GM18526 (cell line): ENCODE data around the gene CTTN.

Experiments used
- POLR2A ChIP-seq: IDR thresholded peaks from 3 replicates; pipeline ENCODE4 v1.6.1; 2011; ENCODE audit not compliant: insufficient read length; ENCODE audit errors: extremely low read depth

CTTN gene

DNA sequence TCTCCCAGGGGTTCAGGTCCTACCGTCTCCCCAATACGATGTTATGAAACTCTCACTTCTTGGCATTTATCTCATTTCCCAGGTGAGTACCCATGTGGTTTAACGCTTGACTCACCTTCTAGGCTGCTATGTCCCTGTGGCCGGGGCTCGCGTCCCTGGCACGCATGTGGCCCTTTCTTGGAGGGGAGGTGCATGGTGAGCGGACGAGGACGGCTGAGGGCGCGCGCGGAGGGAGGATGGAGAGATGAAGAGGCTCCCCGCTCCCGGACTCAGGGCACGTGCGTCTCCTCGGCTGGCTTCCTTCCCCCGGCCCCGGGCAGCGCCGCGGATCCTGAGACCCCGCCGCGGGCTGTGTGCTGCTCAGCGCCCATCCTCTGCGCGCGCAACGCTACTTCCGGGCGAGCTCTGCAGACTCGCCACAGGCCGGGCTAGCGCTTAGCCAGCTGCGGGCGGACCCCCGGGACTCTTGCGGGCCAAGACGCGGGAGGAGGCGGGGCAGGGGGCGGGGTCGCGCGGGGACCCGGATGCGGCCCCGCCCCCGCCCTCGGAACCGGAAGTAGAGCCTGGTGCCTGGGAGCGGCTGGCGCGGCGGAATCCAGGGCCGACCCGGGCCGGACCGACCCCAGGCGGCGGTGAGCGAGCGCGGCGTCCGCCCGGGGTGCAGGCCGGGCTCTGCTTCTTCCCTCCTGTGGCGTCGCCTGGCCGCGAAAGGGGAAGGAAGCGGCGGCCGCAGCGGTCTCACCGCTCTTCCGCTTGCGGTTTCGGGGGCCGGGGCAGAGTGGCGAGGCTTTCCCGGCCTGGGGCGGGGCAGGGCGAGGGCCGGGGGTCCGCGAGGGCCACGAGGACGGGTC is at the start of gene CTTN:
Gene CTTN, plus strand, starts transcription at position 547 of the 851 bp plus-strand sequence. CDS start 8,769 bp downstream, outside the sequence.
- TF ChIP-seq POLR2A, result peak; percentile 7

DNA sequence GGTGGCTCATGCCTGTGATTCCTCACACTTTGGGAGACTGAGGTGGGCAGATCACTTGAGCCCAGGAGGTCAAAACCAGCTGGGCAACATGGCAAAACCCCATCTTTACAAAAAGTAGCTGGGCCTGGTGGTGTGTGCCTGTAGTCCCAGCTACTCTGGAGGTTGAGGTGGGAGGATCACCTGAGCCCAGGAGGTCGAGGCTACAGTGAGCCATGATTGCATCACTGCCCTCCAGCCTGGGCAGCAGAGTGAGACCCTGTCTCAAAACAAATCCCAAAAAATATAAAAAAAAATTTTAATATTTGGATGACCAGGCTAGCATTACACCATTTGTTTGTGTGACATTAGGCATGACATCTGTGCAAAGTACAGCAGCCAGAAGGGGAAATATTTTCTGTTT is 49.7 kb upstream of the CTTN start:
- no peak for TF ChIP-seq POLR2A

- no peak for TF ChIP-seq POLR2A
Observed at GRCh38 chr11:70351646-70352045, 46.7 kb upstream of the CTTN start.

DNA sequence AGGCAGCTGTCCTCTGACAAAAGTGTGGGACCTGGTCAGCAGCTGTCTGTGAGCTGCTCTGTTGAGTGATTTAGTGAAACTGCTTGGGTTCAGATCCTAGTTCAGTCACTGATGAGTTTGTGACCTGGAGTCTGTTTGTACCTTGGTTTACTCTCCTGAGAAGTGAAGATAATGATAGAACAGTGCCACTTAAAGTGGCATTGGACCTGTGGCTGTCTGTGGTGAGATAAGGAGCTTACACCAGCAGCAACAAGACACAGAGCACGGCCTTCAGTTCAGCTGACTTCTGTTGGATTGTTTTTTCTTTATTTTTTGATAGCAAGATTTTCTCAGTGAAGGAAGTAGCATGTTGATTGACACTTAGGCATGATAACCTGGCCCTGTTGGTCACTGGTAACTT is 46.2 kb upstream of the CTTN start:
- no peak for TF ChIP-seq POLR2A

- TF ChIP-seq POLR2A, result no peak
Observed at GRCh38 chr11:70352601-70353000, 45.7 kb upstream of the CTTN start.

DNA sequence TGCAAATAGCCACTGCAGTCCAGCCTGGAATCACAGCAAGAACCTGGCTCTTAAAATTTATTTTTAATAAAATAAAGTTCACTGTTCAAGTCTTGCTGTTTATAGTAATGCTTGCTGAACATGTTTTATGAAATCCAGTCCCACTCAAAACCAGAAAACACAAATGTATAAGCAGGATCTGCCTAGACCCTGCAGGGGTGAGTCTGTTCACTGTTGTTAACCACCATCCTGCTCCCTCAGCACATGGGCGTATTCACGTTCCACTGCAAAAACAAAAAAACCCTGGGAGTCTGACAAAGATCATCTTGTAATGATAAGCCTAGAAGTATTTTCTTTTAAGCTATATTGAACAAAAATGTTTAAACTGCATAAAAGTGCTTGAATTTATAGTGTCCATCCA is 45.0 kb upstream of the CTTN start:
- TF ChIP-seq POLR2A, result no peak

GRCh38 chr11:70353900-70354568 is 44.3 kb upstream of the CTTN start:
- TF ChIP-seq POLR2A, result no peak

DNA sequence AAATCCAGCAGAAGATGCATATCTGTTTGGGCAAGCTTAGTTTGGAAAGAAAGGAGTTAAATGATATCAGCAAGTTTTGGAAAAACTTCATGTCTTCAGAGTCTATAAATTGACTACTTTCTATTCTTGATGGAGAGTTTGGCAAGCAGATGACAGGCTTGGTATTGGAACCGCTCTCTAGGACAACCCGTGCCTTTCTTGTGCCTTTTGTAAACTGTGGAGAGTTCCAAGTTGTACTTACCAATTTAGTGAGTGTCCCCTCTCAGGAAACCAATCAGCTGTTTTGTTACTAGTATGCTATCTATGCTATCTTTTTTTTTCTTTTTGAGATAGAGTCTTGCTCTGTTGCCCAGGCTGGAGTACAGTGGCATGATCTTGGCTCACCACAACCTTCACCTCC is 43.7 kb upstream of the CTTN start:
- no peak for TF ChIP-seq POLR2A

GRCh38 chr11:70358753-70359152 is 39.6 kb upstream of the CTTN start:
- TF ChIP-seq POLR2A, result no peak

GRCh38 chr11:70359451-70360205 is 38.7 kb upstream of the CTTN start:
- TF ChIP-seq POLR2A, result no peak

- TF ChIP-seq POLR2A, result no peak
Observed at GRCh38 chr11:70360211-70360610, 38.1 kb upstream of the CTTN start.

GRCh38 chr11:70364178-70364577 is 34.2 kb upstream of the CTTN start:
- no peak for TF ChIP-seq POLR2A

GRCh38 chr11:70364745-70365543 is 33.4 kb upstream of the CTTN start:
- TF ChIP-seq POLR2A, result no peak

GRCh38 chr11:70365544-70365927 is 32.8 kb upstream of the CTTN start:
- no peak for TF ChIP-seq POLR2A

DNA sequence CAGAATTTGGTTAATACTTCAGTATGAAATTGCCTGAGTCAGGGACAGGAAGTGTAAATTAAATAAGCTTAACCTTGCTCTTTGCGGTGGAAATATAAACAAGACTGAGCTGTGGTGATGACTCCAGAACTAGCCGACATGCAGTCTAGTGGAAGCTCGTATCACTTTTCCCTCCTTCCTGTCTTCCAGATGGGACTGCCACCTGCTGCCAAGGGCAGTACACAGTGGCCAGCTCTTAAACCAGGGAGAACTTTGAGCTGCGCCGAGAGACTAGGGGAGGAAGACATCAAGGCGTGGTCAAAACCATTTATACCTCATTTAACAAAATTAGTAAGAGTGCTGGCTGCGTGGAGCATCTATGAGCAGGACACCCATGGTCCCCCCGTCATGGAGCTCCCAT is 31.3 kb upstream of the CTTN start:
- no peak for TF ChIP-seq POLR2A
